ENCODE measurements around the gene NUDT12. TPM values are rescaled to one million over a fixed set of nuclear protein-coding genes. Genes with fewer than 3 reads are reported as not detected.

Gene NUDT12
- total RNA-seq, 1 experiment from 2014 or later = 9.2 TPM

DNA sequence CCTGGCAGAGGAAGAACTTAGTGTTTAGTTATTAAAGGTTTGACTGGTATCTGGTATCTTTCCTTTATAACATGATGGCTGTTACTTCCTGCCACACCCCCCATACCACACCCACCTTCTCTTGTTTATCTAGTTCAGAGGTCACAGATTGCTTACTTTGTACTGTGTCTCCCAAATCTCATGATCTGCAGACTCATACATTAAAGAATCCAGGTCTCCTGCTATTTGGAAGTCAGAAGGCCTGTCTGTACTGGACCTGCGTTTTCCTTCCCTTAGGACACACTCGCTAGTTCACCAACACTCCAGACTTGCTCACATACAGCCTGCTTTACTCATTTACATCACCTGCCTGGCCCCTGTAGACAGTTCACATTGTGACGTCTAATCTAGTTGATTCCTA, 39.3 kb downstream of the NUDT12 start:
- Histone ChIP-seq H3K4me2 (ENCODE audit: low read length) (peak overlapping the region; percentile 47), H3K27ac (ENCODE audit: low read length) (peak overlapping the region; percentile 60)

GRCh38 chr5:103522586-103522985, 40.0 kb downstream of the NUDT12 start:
- ChIA-PET CTCF (no interaction called here), POLR2A (ENCODE audit: unreplicated experiment) (no interaction called here)
- H3K36me3 ChIP-seq (ENCODE audit: low read depth, low read length) = no peaks in the 10 kb centered on the region
- ATAC-seq (no peak), DNase-seq (no peak)
- no peaks in the 10 kb centered on the region for H3K9me2 ChIP-seq (replicated peaks; ENCODE audit: low read length)
- peaks cover 16% of the 10 kb centered on the region for H3K4me1 ChIP-seq (ENCODE audit: insufficient read depth, low read length)
- no peak overlapping the region for H2AFZ ChIP-seq (ENCODE audit: low read length)
- H3K9ac ChIP-seq (ENCODE audit: low read length) = no peak overlapping the region
- intact Hi-C loops (cut with micrococcal nuclease) = loop anchor here (2.0 kb wide), 1 partner anchor 20 kb away; no protein-coding TSS in a partner anchor
- H3K4me3 ChIP-seq (ENCODE audit: low read length) = no peak overlapping the region
- no peak for TF ChIP-seq CTCF (conservative IDR thresholded peaks at IDR 0.05; ENCODE audit: low read depth, low read length)
- TF ChIP-seq EZH2 (IDR thresholded peaks at IDR 0.05; ENCODE audit: low read length, unreplicated experiment) = no peak
- no peak for TF ChIP-seq EZH2phosphoT487 (IDR thresholded peaks at IDR 0.05; ENCODE audit: borderline replicate concordance, low read length)
- H3K27ac ChIP-seq (ENCODE audit: low read length) = peak overlapping the region; percentile 60
- no peaks in the 10 kb centered on the region for H3F3A ChIP-seq (ENCODE audit: low read length, unreplicated experiment)
- no TSS peak for BruUV-seq (replicated peaks)
- no peaks in the 10 kb centered on the region for H3K27me3 ChIP-seq (ENCODE audit: low read length)
- no peaks in the 10 kb centered on the region for H3K79me2 ChIP-seq (ENCODE audit: low read length)
- H3K9me3 ChIP-seq (ENCODE audit: low read length) = no peaks in the 10 kb centered on the region
- peak overlapping the region; percentile 47 for H3K4me2 ChIP-seq (ENCODE audit: low read length)
- no peaks in the 10 kb centered on the region for H4K20me1 ChIP-seq (ENCODE audit: low read length)

More for the DNA sequence above, 39.3 kb downstream of the NUDT12 start:
- ChIA-PET POLR2A (ENCODE audit: unreplicated experiment) (no interaction called here), CTCF (no interaction called here)
- H3K9me3 ChIP-seq (ENCODE audit: low read length) = no peaks in the 10 kb centered on the region
- H3K36me3 ChIP-seq (ENCODE audit: low read depth, low read length) = no peaks in the 10 kb centered on the region
- no peaks in the 10 kb centered on the region for H3F3A ChIP-seq (ENCODE audit: low read length, unreplicated experiment)
- peak; percentile 89 for ATAC-seq
- H3K27me3 ChIP-seq (ENCODE audit: low read length) = no peaks in the 10 kb centered on the region
- no peak overlapping the region for H3K4me3 ChIP-seq (ENCODE audit: low read length)
- H3K9ac ChIP-seq (ENCODE audit: low read length) = peak overlapping the region; percentile 4; the same call in 1 of the 2 replicates
- TF ChIP-seq CTCF (conservative IDR thresholded peaks at IDR 0.05; ENCODE audit: low read depth, low read length) = no peak
- TF ChIP-seq EZH2phosphoT487 (IDR thresholded peaks at IDR 0.05; ENCODE audit: borderline replicate concordance, low read length) = no peak
- TF ChIP-seq EZH2 (IDR thresholded peaks at IDR 0.05; ENCODE audit: low read length, unreplicated experiment) = no peak
- intact Hi-C loops (cut with micrococcal nuclease) = loop anchor here (2.0 kb wide), 1 partner anchor 19 kb away; no protein-coding TSS in a partner anchor
- no peaks in the 10 kb centered on the region for H3K79me2 ChIP-seq (ENCODE audit: low read length)
- H4K20me1 ChIP-seq (ENCODE audit: low read length) = no peaks in the 10 kb centered on the region
- H3K4me1 ChIP-seq (ENCODE audit: insufficient read depth, low read length) = peaks cover 16% of the 10 kb centered on the region
- DNase-seq = peak; percentile 82
- peak overlapping the region; percentile 46 for H2AFZ ChIP-seq (ENCODE audit: low read length)
- H3K9me2 ChIP-seq (replicated peaks; ENCODE audit: low read length) = no peaks in the 10 kb centered on the region
- no TSS peak for BruUV-seq (replicated peaks)

- Histone ChIP-seq H3K79me2 (ENCODE audit: low read length) (no peaks in the 10 kb centered on the region), H4K20me1 (ENCODE audit: low read length) (no peaks in the 10 kb centered on the region), H3K4me1 (ENCODE audit: insufficient read depth, low read length) (peaks cover 16% of the 10 kb centered on the region), H3K9me2 (replicated peaks; ENCODE audit: low read length) (no peaks in the 10 kb centered on the region), H3F3A (ENCODE audit: low read length, unreplicated experiment) (no peaks in the 10 kb centered on the region), H3K4me3 (ENCODE audit: low read length) (no peak overlapping the region), H2AFZ (ENCODE audit: low read length) (no peak overlapping the region), H3K27me3 (ENCODE audit: low read length) (no peaks in the 10 kb centered on the region), H3K9me3 (ENCODE audit: low read length) (no peaks in the 10 kb centered on the region), H3K27ac (ENCODE audit: low read length) (no peak overlapping the region), H3K36me3 (ENCODE audit: low read depth, low read length) (no peaks in the 10 kb centered on the region), H3K4me2 (ENCODE audit: low read length) (no peak overlapping the region), H3K9ac (ENCODE audit: low read length) (no peak overlapping the region)
- TF ChIP-seq EZH2 (IDR thresholded peaks at IDR 0.05; ENCODE audit: low read length, unreplicated experiment) = no peak
- peak; percentile 84 for TF ChIP-seq CTCF (conservative IDR thresholded peaks at IDR 0.05; ENCODE audit: low read depth, low read length)
- TF ChIP-seq EZH2phosphoT487 (IDR thresholded peaks at IDR 0.05; ENCODE audit: borderline replicate concordance, low read length) = no peak
- ChIA-PET POLR2A (ENCODE audit: unreplicated experiment) (no interaction called here), CTCF (interaction anchor here (0.5 to 1.1 kb wide), 10 partner anchors 10 to 388 kb away, joined by 3 to 17 read pairs (median 4); partner anchors contain the start of gene MACIR)
- no TSS peak for BruUV-seq (replicated peaks)
- DNase-seq = peak; percentile 73
- intact Hi-C loops (cut with micrococcal nuclease) = no loop called here
- ATAC-seq = peak; percentile 37; the same call in 1 of the 2 replicates
These were observed 43.0 kb downstream of the NUDT12 start for GRCh38 chr5:103519550-103519949.

Measured in PC-3 (cell line).